MCF 10A (cell line): ENCODE results near the gene ALDH1L1. TPM values are rescaled to one million over a fixed set of nuclear protein-coding genes. Genes with fewer than 3 reads are reported as not detected.

Experiments used
- BruUV-seq: library from RNA; stranded (reverse); fragments of 400-500 nt; replicated peaks from 2 replicates; lab custom pipeline; 2021; lab: Mats Ljungman, UMichigan
- CTCF ChIA-PET: fragments of 300-600 bp; sonication (Branson Sonifier 250); formaldehyde crosslinking; extraction: SDS; loops from one replicate; lab custom pipeline; 2021; ENCODE audit warnings: antibody characterized with exemption, inconsistent platforms; lab: Yijun Ruan, JAX
- POLR2A ChIA-PET: fragments of 300-600, 350-650 bp; sonication (Branson Sonifier 250); formaldehyde crosslinking; extraction: SDS; loops from one replicate; lab custom pipeline; 2020; ENCODE audit warnings: antibody characterized with exemption, inconsistent platforms; lab: Yijun Ruan, JAX
- DNase-seq: peaks from one replicate; pipeline ENCODE4 v3.0.0-alpha.2; 2018; ENCODE audit not compliant: unreplicated experiment
- H3K27ac Mint-ChIP-seq: one replicate; pipeline ENCODE4 v1.8.0; 2022; ENCODE audit warnings: mild to moderate bottlenecking, low read depth, mixed read lengths; ENCODE audit not compliant: unreplicated experiment
- H3K27me3 Mint-ChIP-seq: one replicate; pipeline ENCODE4 v1.8.0; 2022; ENCODE audit warnings: mixed read lengths; ENCODE audit not compliant: insufficient read depth, unreplicated experiment
- H3K36me3 Mint-ChIP-seq: one replicate; pipeline ENCODE4 v1.8.0; 2022; ENCODE audit warnings: mild to moderate bottlenecking, moderate library complexity, mixed read lengths; ENCODE audit not compliant: insufficient read depth, unreplicated experiment
- H3K4me1 Mint-ChIP-seq: one replicate; pipeline ENCODE4 v1.8.0; 2022; ENCODE audit warnings: mixed read lengths; ENCODE audit not compliant: insufficient read depth, unreplicated experiment
- H3K4me3 Mint-ChIP-seq: one replicate; pipeline ENCODE4 v1.8.0; 2022; ENCODE audit warnings: mild to moderate bottlenecking, moderate library complexity, mixed read lengths; ENCODE audit not compliant: unreplicated experiment
- H3K9me3 Mint-ChIP-seq: one replicate; pipeline ENCODE4 v1.8.0; 2022; ENCODE audit warnings: mixed read lengths; ENCODE audit not compliant: unreplicated experiment
- intact Hi-C: fragments of 100-400 bp; cut with micrococcal nuclease; formaldehyde crosslinking; loops from 2 replicates; pipeline ENCODE4 v1.14.1; 2022
- total RNA-seq: library from RNA; stranded (reverse); gene quantifications from 2 replicates; pipeline ENCODE4 v1.2.3, GENCODE V29; 2022
- TF ChIP-seq, protein P1 (sequence below): fragments of 200-600 bp; IDR thresholded peaks from one replicate; pipeline ENCODE4 v1.8.0; 2022; ENCODE audit warnings: antibody characterized with exemption, mild to moderate bottlenecking; ENCODE audit not compliant: unreplicated experiment

ALDH1L1 gene
- total RNA-seq, 1 experiment from 2014 or later = 1.9 TPM

GRCh38 chr3:126166009-126166408 is 14.4 kb downstream of the ALDH1L1 start:
- H3K27ac Mint-ChIP-seq = no peak overlapping the region
- no peak for DNase-seq
- POLR2A ChIA-PET = interaction anchor here (0.5 to 0.6 kb wide), 2 partner anchors 8 to 1149 kb away, joined by 3 read pairs; no protein-coding TSS in a partner anchor
- no peaks in the 10 kb centered on the region for H3K9me3 Mint-ChIP-seq
- intact Hi-C loops = no loop called here
- peaks cover under 1% of the 10 kb centered on the region for H3K36me3 Mint-ChIP-seq
- CTCF ChIA-PET = no interaction called here
- no TSS peak for BruUV-seq
- TF ChIP-seq, protein P1, sequence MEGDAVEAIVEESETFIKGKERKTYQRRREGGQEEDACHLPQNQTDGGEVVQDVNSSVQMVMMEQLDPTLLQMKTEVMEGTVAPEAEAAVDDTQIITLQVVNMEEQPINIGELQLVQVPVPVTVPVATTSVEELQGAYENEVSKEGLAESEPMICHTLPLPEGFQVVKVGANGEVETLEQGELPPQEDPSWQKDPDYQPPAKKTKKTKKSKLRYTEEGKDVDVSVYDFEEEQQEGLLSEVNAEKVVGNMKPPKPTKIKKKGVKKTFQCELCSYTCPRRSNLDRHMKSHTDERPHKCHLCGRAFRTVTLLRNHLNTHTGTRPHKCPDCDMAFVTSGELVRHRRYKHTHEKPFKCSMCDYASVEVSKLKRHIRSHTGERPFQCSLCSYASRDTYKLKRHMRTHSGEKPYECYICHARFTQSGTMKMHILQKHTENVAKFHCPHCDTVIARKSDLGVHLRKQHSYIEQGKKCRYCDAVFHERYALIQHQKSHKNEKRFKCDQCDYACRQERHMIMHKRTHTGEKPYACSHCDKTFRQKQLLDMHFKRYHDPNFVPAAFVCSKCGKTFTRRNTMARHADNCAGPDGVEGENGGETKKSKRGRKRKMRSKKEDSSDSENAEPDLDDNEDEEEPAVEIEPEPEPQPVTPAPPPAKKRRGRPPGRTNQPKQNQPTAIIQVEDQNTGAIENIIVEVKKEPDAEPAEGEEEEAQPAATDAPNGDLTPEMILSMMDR = no peak
- peaks cover 8% of the 10 kb centered on the region for H3K4me1 Mint-ChIP-seq
- no peak overlapping the region for H3K4me3 Mint-ChIP-seq
- H3K27me3 Mint-ChIP-seq = peaks cover 14% of the 10 kb centered on the region

- no peak for DNase-seq
- H3K36me3 Mint-ChIP-seq = peaks cover 7% of the 10 kb centered on the region
- H3K4me3 Mint-ChIP-seq = no peak overlapping the region
- no peak overlapping the region for H3K27ac Mint-ChIP-seq
- BruUV-seq = no TSS peak
- peaks cover 14% of the 10 kb centered on the region for H3K27me3 Mint-ChIP-seq
- CTCF ChIA-PET = interaction anchor here (0.6 kb wide), 1 partner anchor 1684 kb away, joined by 4 read pairs; no protein-coding TSS in a partner anchor
- POLR2A ChIA-PET = no interaction called here
- no peaks in the 10 kb centered on the region for H3K4me1 Mint-ChIP-seq
- TF ChIP-seq, protein P1 = no peak
- intact Hi-C loops = no loop called here
- no peaks in the 10 kb centered on the region for H3K9me3 Mint-ChIP-seq
Measured at GRCh38 chr3:126161309-126161708, 19.1 kb downstream of the ALDH1L1 start.

GRCh38 chr3:126160243-126161210 is 19.9 kb downstream of the ALDH1L1 start:
- H3K4me3 Mint-ChIP-seq = no peak overlapping the region
- no TSS peak for BruUV-seq
- ChIA-PET CTCF (interaction anchor here (0.6 kb wide), 1 partner anchor 1685 kb away, joined by 4 read pairs; no protein-coding TSS in a partner anchor), POLR2A (no interaction called here)
- TF ChIP-seq, protein P1 = no peak
- peaks cover 7% of the 10 kb centered on the region for H3K36me3 Mint-ChIP-seq
- intact Hi-C loops = no loop called here
- peaks cover 4% of the 10 kb centered on the region for H3K4me1 Mint-ChIP-seq
- peaks cover 14% of the 10 kb centered on the region for H3K27me3 Mint-ChIP-seq
- H3K9me3 Mint-ChIP-seq = no peaks in the 10 kb centered on the region
- no peak for DNase-seq
- H3K27ac Mint-ChIP-seq = no peak overlapping the region

- H3K27ac Mint-ChIP-seq = no peak overlapping the region
- no peaks in the 10 kb centered on the region for H3K9me3 Mint-ChIP-seq
- CTCF ChIA-PET = interaction anchor here (0.6 to 1.1 kb wide), 2 partner anchors 8 to 9 kb away, joined by 3 read pairs; no protein-coding TSS in a partner anchor
- peaks cover 7% of the 10 kb centered on the region for H3K36me3 Mint-ChIP-seq
- no TSS peak for BruUV-seq
- intact Hi-C loops = no loop called here
- POLR2A ChIA-PET = no interaction called here
- H3K4me1 Mint-ChIP-seq = peaks cover 5% of the 10 kb centered on the region
- no peak overlapping the region for H3K4me3 Mint-ChIP-seq
- DNase-seq = no peak
- TF ChIP-seq, protein P1 = no peak
- peaks cover 14% of the 10 kb centered on the region for H3K27me3 Mint-ChIP-seq
Measured at GRCh38 chr3:126159476-126159875, 20.9 kb downstream of the ALDH1L1 start.
